Neutrophil (primary cell): ENCODE measurements around the gene INTS1.
A peak's percentile ranks its signal among the peaks of the same experiment; 100 is the strongest.

Experiments used
- H3K27ac ChIP-seq: fragments of 200-600 bp; sonication (generic); 2 replicates; pipeline ENCODE4 v1.5.1; 2016; ENCODE audit warnings: mild to moderate bottlenecking, moderate library complexity
- H3K27me3 ChIP-seq: fragments of 200-600 bp; sonication (generic); 2 replicates; pipeline ENCODE4 v1.6.0; 2016; ENCODE audit warnings: mild to moderate bottlenecking
- H3K36me3 ChIP-seq: fragments of 200-600 bp; sonication (generic); 2 replicates; pipeline ENCODE4 v1.5.1; 2017
- H3K4me1 ChIP-seq, 2 experiments: fragments of 200-600 bp in 1 of 2; sonication (generic) in 1 of 2; 1 replicate in 1 of 2; 2 replicates in 1 of 2; pipeline versions ENCODE4 v1.5.1 to v1.6.1; 2013 to 2016; ENCODE audit warnings: low read depth in 1 of 2, low read length in 1 of 2, mild to moderate bottlenecking in 1 of 2, moderate library complexity in 1 of 2; ENCODE audit not compliant: control insufficient read depth in 1 of 2, insufficient read depth in 1 of 2
- H3K4me3 ChIP-seq, 2 experiments: fragments of 200-600 bp in 1 of 2; sonication (generic) in 1 of 2; 1 replicate in 1 of 2; 2 replicates in 1 of 2; pipeline ENCODE4 v1.5.1; 2013 to 2016; ENCODE audit warnings: low read depth in 1 of 2, low read length in 1 of 2, mild to moderate bottlenecking in 1 of 2, moderate library complexity in 1 of 2
- H3K9me3 ChIP-seq: fragments of 200-600 bp; sonication (generic); 2 replicates; pipeline ENCODE4 v1.5.1; 2016
- TF ChIP-seq, protein P1 (sequence below): fragments of 200-600 bp; sonication (generic); IDR thresholded peaks from 2 replicates; pipeline ENCODE4 v1.5.1; 2016; ENCODE audit warnings: antibody characterized with exemption

The INTS1 gene

DNA sequence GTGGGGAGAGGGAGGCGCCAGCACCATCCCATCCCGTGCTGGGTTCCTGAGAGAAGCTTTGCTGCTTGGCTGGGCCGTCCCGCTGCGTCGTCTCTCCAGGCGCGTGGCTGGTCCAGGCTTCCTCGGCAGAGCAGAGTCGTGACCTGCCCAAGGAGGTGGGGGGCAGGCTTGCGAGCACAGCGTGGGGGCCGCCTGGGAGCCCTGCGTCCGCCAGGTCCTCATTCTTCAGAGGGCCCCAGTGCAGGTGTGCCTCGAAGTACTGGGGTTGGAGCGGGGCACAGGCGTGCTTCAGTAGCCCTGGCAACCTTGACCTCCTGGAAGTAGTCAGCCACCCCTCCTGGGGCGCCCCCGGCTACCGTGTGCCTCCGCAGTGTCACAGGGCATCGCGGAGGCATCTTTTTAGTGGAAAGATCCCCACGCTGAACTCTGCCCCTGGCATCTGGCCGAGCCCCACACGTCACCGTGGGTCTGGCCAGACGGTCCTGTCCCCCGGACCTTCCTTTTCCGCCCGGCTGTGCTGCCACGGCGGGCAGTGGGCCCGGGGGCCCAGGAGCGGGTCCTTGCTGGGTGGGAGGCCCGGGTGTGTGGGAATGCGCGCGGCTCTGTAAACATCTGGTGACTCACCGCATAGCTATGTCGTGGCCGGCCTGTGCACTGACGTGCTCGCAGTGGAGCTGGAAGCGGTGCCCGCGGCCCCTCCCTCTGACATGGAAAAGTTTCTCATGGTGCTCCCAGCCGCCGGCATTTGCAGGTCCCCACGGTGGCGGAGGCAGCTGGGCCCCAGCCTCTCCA is 32.8 kb upstream of the INTS1 start:
- H3K27ac ChIP-seq = no peak overlapping the region
- H3K27me3 ChIP-seq = no peaks in the 10 kb centered on the region
- peaks cover 23 to 25% of the 10 kb centered on the region in 2 experiments for H3K4me1 ChIP-seq
- TF ChIP-seq, protein P1, sequence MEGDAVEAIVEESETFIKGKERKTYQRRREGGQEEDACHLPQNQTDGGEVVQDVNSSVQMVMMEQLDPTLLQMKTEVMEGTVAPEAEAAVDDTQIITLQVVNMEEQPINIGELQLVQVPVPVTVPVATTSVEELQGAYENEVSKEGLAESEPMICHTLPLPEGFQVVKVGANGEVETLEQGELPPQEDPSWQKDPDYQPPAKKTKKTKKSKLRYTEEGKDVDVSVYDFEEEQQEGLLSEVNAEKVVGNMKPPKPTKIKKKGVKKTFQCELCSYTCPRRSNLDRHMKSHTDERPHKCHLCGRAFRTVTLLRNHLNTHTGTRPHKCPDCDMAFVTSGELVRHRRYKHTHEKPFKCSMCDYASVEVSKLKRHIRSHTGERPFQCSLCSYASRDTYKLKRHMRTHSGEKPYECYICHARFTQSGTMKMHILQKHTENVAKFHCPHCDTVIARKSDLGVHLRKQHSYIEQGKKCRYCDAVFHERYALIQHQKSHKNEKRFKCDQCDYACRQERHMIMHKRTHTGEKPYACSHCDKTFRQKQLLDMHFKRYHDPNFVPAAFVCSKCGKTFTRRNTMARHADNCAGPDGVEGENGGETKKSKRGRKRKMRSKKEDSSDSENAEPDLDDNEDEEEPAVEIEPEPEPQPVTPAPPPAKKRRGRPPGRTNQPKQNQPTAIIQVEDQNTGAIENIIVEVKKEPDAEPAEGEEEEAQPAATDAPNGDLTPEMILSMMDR = no peak
- no peaks in the 10 kb centered on the region for H3K9me3 ChIP-seq
- peaks cover 67% of the 10 kb centered on the region for H3K36me3 ChIP-seq
- no peak overlapping the region for H3K4me3 ChIP-seq

DNA sequence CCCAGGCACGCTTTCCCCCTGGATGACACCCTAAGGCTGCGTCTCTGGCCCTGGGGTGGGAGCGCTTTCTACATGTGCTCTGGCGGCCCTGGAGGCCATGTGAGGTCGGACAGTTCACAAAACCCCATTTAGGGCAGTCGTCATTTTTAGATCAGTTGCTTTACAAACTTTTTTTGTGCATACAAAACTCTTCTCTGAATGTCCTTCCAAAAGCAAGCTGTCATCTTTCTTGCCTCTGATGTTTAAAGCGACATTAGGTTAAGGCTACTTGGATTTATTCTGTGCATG is 32.2 kb upstream of the INTS1 start:
- Histone ChIP-seq H3K27ac (no peak overlapping the region), H3K4me1 (peaks cover 28 to 30% of the 10 kb centered on the region in 2 experiments), H3K36me3 (peaks cover 62% of the 10 kb centered on the region), H3K27me3 (no peaks in the 10 kb centered on the region), H3K4me3 (no peak overlapping the region), H3K9me3 (no peaks in the 10 kb centered on the region)
- TF ChIP-seq, protein P1 = no peak

DNA sequence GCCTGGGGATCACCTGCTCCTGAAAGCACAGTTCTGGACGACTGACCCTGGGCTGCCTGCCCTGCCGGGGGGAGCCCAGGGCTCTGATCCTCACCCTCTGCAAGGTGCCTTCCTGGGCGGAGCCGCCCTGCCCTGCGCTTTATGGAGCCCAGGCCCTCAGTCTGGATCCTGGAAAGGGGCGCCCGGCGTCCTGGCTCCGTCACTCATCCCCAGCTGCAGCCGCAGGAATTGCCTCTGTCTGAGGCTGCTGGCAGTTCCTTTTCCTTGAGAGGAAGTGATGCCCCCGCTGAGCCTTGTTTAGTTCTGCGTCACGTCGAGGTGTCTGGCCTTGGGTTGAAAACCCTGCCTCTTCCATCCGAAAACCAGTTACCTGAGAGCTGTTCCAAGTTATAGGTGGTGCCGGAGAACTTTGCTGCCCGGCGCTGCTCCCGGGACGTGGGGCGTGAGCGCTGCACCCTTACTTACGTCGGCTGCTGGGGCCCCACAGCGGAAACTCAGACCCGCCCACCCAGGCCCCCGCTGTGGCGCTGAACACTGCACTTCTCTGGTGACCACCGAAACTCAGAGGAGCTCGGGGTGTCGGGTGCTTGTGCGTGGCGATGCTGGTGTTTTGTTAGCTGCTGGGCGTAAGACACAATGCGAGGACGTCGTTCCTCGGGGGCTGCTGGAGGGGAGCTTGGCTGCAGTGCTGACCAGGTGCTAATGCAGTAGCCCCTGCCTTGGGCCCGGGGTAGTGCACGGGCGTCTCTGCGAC is 31.7 kb upstream of the INTS1 start:
- Histone ChIP-seq H3K36me3 (peaks cover 57% of the 10 kb centered on the region), H3K27ac (no peak overlapping the region)

DNA sequence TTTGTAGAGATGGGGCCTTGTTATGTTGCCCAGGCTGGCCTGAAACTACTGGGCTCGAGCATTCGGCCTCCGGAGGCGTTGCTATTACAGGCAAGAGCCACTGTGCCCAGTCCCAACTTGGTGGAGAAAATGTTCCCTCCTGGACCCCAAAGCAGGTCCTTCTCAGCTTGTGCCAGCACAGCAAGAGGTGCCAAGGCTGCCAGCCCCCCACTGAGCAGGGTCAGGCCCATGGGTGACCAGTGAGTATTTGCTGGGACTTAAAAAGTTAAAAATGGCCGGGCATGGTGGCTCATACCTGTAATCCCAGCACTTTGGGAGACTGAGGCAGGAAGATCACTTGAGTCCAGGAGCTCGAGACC is 30.9 kb upstream of the INTS1 start:
- H3K4me3 ChIP-seq = no peak overlapping the region
- H3K27me3 ChIP-seq = no peaks in the 10 kb centered on the region
- H3K36me3 ChIP-seq = peaks cover 49% of the 10 kb centered on the region
- TF ChIP-seq, protein P1 = no peak
- H3K9me3 ChIP-seq = no peaks in the 10 kb centered on the region
- no peak overlapping the region for H3K27ac ChIP-seq
- H3K4me1 ChIP-seq = peaks cover 34 to 35% of the 10 kb centered on the region in 2 experiments

More for the DNA sequence above, 31.7 kb upstream of the INTS1 start:
- Histone ChIP-seq H3K4me3 (no peak overlapping the region), H3K4me1 (peaks cover 31 to 33% of the 10 kb centered on the region in 2 experiments), H3K27me3 (no peaks in the 10 kb centered on the region), H3K9me3 (no peaks in the 10 kb centered on the region)
- TF ChIP-seq, protein P1 = no peak

DNA sequence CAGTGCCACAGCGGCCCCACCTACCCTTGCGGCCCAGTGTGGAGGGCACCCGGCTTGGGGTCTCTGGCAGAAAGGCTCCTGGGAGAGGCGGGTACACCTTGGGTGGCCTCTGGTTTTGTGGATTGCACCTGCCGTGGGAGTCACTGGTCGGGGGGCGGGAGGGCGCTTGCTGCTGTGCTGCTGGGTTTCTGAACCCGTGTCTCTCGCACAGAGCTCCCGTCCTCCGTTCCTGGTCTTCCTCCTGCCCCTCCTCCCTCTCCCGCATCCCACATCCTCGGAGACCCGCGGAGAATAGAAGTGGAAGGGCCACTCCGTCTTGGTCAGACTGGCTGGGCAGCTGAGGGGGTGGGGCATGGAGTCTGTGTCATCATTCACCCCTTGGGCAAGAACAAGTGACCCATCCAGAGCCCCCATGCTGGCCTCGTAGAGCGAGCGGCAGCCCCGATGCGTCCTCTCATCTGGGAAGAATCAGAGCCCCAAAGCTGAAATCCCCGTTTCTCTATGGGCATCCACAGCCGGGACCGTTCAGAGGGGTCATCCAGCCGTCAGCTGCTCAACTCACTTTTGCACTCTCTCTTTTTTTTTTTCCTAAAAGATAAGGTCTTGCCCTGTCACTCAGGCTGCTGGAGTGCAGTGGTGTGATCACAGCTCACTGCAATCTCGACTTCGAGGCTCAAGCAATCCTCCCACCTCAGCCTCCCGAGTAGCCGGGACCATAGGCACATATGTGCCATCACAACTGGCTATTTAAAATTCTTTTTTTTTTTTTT is 30.3 kb upstream of the INTS1 start:
- H3K4me1 ChIP-seq = peaks cover 37 to 38% of the 10 kb centered on the region in 2 experiments
- H3K27ac ChIP-seq = peak overlapping the region; percentile 94
- H3K9me3 ChIP-seq = no peaks in the 10 kb centered on the region
- TF ChIP-seq, protein P1 = no peak
- no peak overlapping the region for H3K4me3 ChIP-seq
- H3K27me3 ChIP-seq = no peaks in the 10 kb centered on the region
- H3K36me3 ChIP-seq = peaks cover 43% of the 10 kb centered on the region
